ENCODE results near the gene ADAM10. TPM values are rescaled to one million over a fixed set of nuclear protein-coding genes. Genes with fewer than 3 reads are reported as not detected.
A peak's percentile ranks its signal among the peaks of the same experiment; 100 is the strongest.

Gene ADAM10
- total RNA-seq, 8 experiments from 2014 or later, result 38.5 to 110 (median 73.6) TPM

GRCh38 chr15:58732625-58733363, 16.7 kb downstream of the ADAM10 start:
- in situ Hi-C loops (cut with MboI; ENCODE audit: low pct_unique_long_range_greater_than_20kb in 2 of 9, low sequenced_read_pairs in 9 of 9, unreplicated experiment in 9 of 9), result no loop called here
- H3K4me3 ChIP-seq, result no peak overlapping the region
- WGBS, 10 experiments, result 50 to 100% (median 85%) methylated on average over 1 to 4 of the region's 4 CpGs

GRCh38 chr15:58731756-58732535, 17.6 kb downstream of the ADAM10 start:
- Histone ChIP-seq H3K4me1 (replicated peaks in 1 of 2) (peaks cover 0 to 2% of the 10 kb centered on the region in 2 donors), H3K27ac (no peak overlapping the region), H3K4me3 (no peak overlapping the region)
- ATAC-seq (replicated peaks in 6 of 8), result peak in 3 of 8 experiments; percentile 70 to 93 (median 91)
- in situ Hi-C loops (cut with MboI; ENCODE audit: low pct_unique_long_range_greater_than_20kb in 2 of 9, low sequenced_read_pairs in 9 of 9, unreplicated experiment in 9 of 9), result no loop called here
- WGBS, 10 experiments, result 0 to 100% (median 83%) methylated on average over 1 to 4 of the region's 5 CpGs; no CpG with 5 or more reads in 1 of the 10 experiments

More at GRCh38 chr15:58732625-58733363, 16.7 kb downstream of the ADAM10 start:
- Histone ChIP-seq H3K4me1 (replicated peaks in 1 of 2) (peaks cover 0 to 2% of the 10 kb centered on the region in 2 donors), H3K27ac (no peak overlapping the region)
- ATAC-seq (replicated peaks in 6 of 8), result no peak

- no peaks in the 10 kb centered on the region for H3K4me1 ChIP-seq (replicated peaks in 1 of 2)
These were observed 22.6 kb downstream of the ADAM10 start for GRCh38 chr15:58726867-58727266.

GRCh38 chr15:58724466-58724865, 25.0 kb downstream of the ADAM10 start:
- ATAC-seq (replicated peaks in 6 of 8), result no peak
- H3K27ac ChIP-seq, result no peak overlapping the region
- 89 to 100% (median 89%) methylated on average over 1 of the region's 1 CpG; no CpG with 5 or more reads in 7 of the 10 experiments for WGBS, 10 experiments
- in situ Hi-C loops (cut with MboI; ENCODE audit: low pct_unique_long_range_greater_than_20kb in 2 of 9, low sequenced_read_pairs in 9 of 9, unreplicated experiment in 9 of 9), result no loop called here
- no peaks in the 10 kb centered on the region for H3K4me1 ChIP-seq (replicated peaks in 1 of 2)
- no peak overlapping the region for H3K4me3 ChIP-seq

More at GRCh38 chr15:58726867-58727266, 22.6 kb downstream of the ADAM10 start:
- no peak overlapping the region for H3K27ac ChIP-seq
- H3K4me3 ChIP-seq, result no peak overlapping the region
- WGBS, 10 experiments, result 84 to 100% (median 100%) methylated on average over 1 to 10 of the region's 12 CpGs; no CpG with 5 or more reads in 4 of the 10 experiments
- ATAC-seq (replicated peaks in 6 of 8), result no peak
- in situ Hi-C loops (cut with MboI; ENCODE audit: low pct_unique_long_range_greater_than_20kb in 2 of 9, low sequenced_read_pairs in 9 of 9, unreplicated experiment in 9 of 9), result no loop called here

GRCh38 chr15:58717357-58717756, 32.1 kb downstream of the ADAM10 start:
- no peak for ATAC-seq (replicated peaks in 6 of 8)
- Histone ChIP-seq H3K4me3 (no peak overlapping the region), H3K27ac (no peak overlapping the region), H3K4me1 (replicated peaks in 1 of 2) (no peaks in the 10 kb centered on the region)
- in situ Hi-C loops (cut with MboI; ENCODE audit: low pct_unique_long_range_greater_than_20kb in 2 of 9, low sequenced_read_pairs in 9 of 9, unreplicated experiment in 9 of 9), result no loop called here
- WGBS, 10 experiments, result 70 to 100% (median 100%) methylated on average over 1 to 2 of the region's 2 CpGs; no CpG with 5 or more reads in 1 of the 10 experiments

- WGBS, 10 experiments, result 65 to 100% (median 92%) methylated on average over 3 to 4 of the region's 4 CpGs
- H3K4me3 ChIP-seq, result no peak overlapping the region
- in situ Hi-C loops (cut with MboI; ENCODE audit: low pct_unique_long_range_greater_than_20kb in 2 of 9, low sequenced_read_pairs in 9 of 9, unreplicated experiment in 9 of 9), result no loop called here
- ATAC-seq (replicated peaks in 6 of 8), result no peak
- no peaks in the 10 kb centered on the region for H3K4me1 ChIP-seq (replicated peaks in 1 of 2)
- H3K27ac ChIP-seq, result no peak overlapping the region
These were observed 33.5 kb downstream of the ADAM10 start for GRCh38 chr15:58716027-58716426.

- in situ Hi-C loops (cut with MboI; ENCODE audit: low pct_unique_long_range_greater_than_20kb in 2 of 9, low sequenced_read_pairs in 9 of 9, unreplicated experiment in 9 of 9), result no loop called here
- no peak overlapping the region for H3K4me3 ChIP-seq
- no peaks in the 10 kb centered on the region for H3K4me1 ChIP-seq (replicated peaks in 1 of 2)
- ATAC-seq (replicated peaks in 6 of 8), result no peak
- no peak overlapping the region for H3K27ac ChIP-seq
- WGBS, 10 experiments, result 80 to 100% (median 100%) methylated on average over 1 of the region's 3 CpGs; no CpG with 5 or more reads in 4 of the 10 experiments
These were observed 34.1 kb downstream of the ADAM10 start for GRCh38 chr15:58715266-58715917.

- ATAC-seq (replicated peaks in 6 of 8), result no peak
- H3K27ac ChIP-seq, result no peak overlapping the region
These were observed 38.8 kb downstream of the ADAM10 start for GRCh38 chr15:58710701-58711100.

GRCh38 chr15:58707397-58707796, 42.1 kb downstream of the ADAM10 start:
- H3K27ac ChIP-seq, result no peak overlapping the region
- H3K4me3 ChIP-seq, result no peak overlapping the region
- 84 to 100% (median 96%) methylated on average over 3 to 4 of the region's 4 CpGs; no CpG with 5 or more reads in 1 of the 10 experiments for WGBS, 10 experiments
- no peak for ATAC-seq (replicated peaks in 6 of 8)
- in situ Hi-C loops (cut with MboI; ENCODE audit: low pct_unique_long_range_greater_than_20kb in 2 of 9, low sequenced_read_pairs in 9 of 9, unreplicated experiment in 9 of 9), result no loop called here
- no peaks in the 10 kb centered on the region for H3K4me1 ChIP-seq (replicated peaks in 1 of 2)

More at GRCh38 chr15:58710701-58711100, 38.8 kb downstream of the ADAM10 start:
- in situ Hi-C loops (cut with MboI; ENCODE audit: low pct_unique_long_range_greater_than_20kb in 2 of 9, low sequenced_read_pairs in 9 of 9, unreplicated experiment in 9 of 9), result no loop called here
- Histone ChIP-seq H3K4me3 (no peak overlapping the region), H3K4me1 (replicated peaks in 1 of 2) (no peaks in the 10 kb centered on the region)

- in situ Hi-C loops (cut with MboI; ENCODE audit: low pct_unique_long_range_greater_than_20kb in 2 of 9, low sequenced_read_pairs in 9 of 9, unreplicated experiment in 9 of 9), result no loop called here
- no peak overlapping the region for H3K27ac ChIP-seq
- H3K4me1 ChIP-seq (replicated peaks in 1 of 2), result no peaks in the 10 kb centered on the region
- ATAC-seq (replicated peaks in 6 of 8), result no peak
- no peak overlapping the region for H3K4me3 ChIP-seq
- WGBS, 10 experiments, result 92 to 100% (median 100%) methylated on average over 1 to 2 of the region's 2 CpGs
These were observed 44.4 kb downstream of the ADAM10 start for GRCh38 chr15:58705105-58705504.

GRCh38 chr15:58704155-58704865, 45.2 kb downstream of the ADAM10 start:
- peak in 3 of 8 experiments; percentile 42 to 83 (median 75) for ATAC-seq (replicated peaks in 6 of 8)
- WGBS, 10 experiments, result 17 to 100% (median 73%) methylated on average over 1 to 4 of the region's 4 CpGs
- Histone ChIP-seq H3K4me3 (no peak overlapping the region), H3K4me1 (replicated peaks in 1 of 2) (no peaks in the 10 kb centered on the region), H3K27ac (no peak overlapping the region)
- in situ Hi-C loops (cut with MboI; ENCODE audit: low pct_unique_long_range_greater_than_20kb in 2 of 9, low sequenced_read_pairs in 9 of 9, unreplicated experiment in 9 of 9), result no loop called here

GRCh38 chr15:58703610-58704009, 45.9 kb downstream of the ADAM10 start:
- Histone ChIP-seq H3K4me3 (no peak overlapping the region), H3K4me1 (replicated peaks in 1 of 2) (no peaks in the 10 kb centered on the region), H3K27ac (no peak overlapping the region)
- in situ Hi-C loops (cut with MboI; ENCODE audit: low pct_unique_long_range_greater_than_20kb in 2 of 9, low sequenced_read_pairs in 9 of 9, unreplicated experiment in 9 of 9), result no loop called here
- WGBS, 10 experiments, result 83 to 100% (median 96%) methylated on average over 1 to 4 of the region's 4 CpGs; no CpG with 5 or more reads in 6 of the 10 experiments
- ATAC-seq (replicated peaks in 6 of 8), result peak in 1 of 8 experiments; percentile 9

Measured in motor neuron (in vitro differentiated cells).